Activated T-cell treated with anti-CD3 and anti-CD28 coated beads, Interleukin-2, amount 50 U/mL, for 1 hour (primary cell): Measurements from ENCODE around the gene ADAM12.
A peak's percentile ranks its signal among the peaks of the same experiment; 100 is the strongest.
"Not testable (repeated sequence)": the region's sequence is repeated elsewhere in the genome, so short reads cannot be mapped to it uniquely, and the experiment has no call there.

ENCODE experiments used
- DNase-seq: peaks from one replicate; pipeline ENCODE4 v3.0.0-alpha.2; 2020

ADAM12 gene

GRCh38 chr10:126066456-126066855 is 321.8 kb downstream of the ADAM12 start:
- no peak for DNase-seq

GRCh38 chr10:126065751-126066377 is 322.4 kb downstream of the ADAM12 start:
- no peak for DNase-seq

- DNase-seq: no peak
Observed at GRCh38 chr10:126064512-126064911, 323.8 kb downstream of the ADAM12 start.

GRCh38 chr10:126063353-126063791 is 324.9 kb downstream of the ADAM12 start:
- no peak for DNase-seq

- no peak for DNase-seq
Observed at GRCh38 chr10:126062131-126063032, 325.9 kb downstream of the ADAM12 start.

GRCh38 chr10:126061526-126061925 is 326.8 kb downstream of the ADAM12 start:
- no peak for DNase-seq

GRCh38 chr10:126060261-126060931 is 327.9 kb downstream of the ADAM12 start:
- no peak for DNase-seq

- DNase-seq: no peak
Observed at GRCh38 chr10:126059076-126059826, 329.0 kb downstream of the ADAM12 start.

- DNase-seq: no peak
Observed at GRCh38 chr10:126058507-126058906, 329.8 kb downstream of the ADAM12 start.

- no peak for DNase-seq
Observed at GRCh38 chr10:126058104-126058503, 330.2 kb downstream of the ADAM12 start.

GRCh38 chr10:126057494-126057893 is 330.8 kb downstream of the ADAM12 start:
- no peak for DNase-seq

- DNase-seq: no peak
Observed at GRCh38 chr10:126054191-126054590, 334.1 kb downstream of the ADAM12 start.

GRCh38 chr10:126052171-126052570 is 336.1 kb downstream of the ADAM12 start:
- no peak for DNase-seq

GRCh38 chr10:126049759-126050700 is 338.2 kb downstream of the ADAM12 start:
- DNase-seq: no peak

- not testable (repeated sequence) for DNase-seq
Observed at GRCh38 chr10:126047749-126048148, 340.5 kb downstream of the ADAM12 start.

GRCh38 chr10:126046831-126047230 is 341.4 kb downstream of the ADAM12 start:
- no peak for DNase-seq

GRCh38 chr10:126045861-126046260 is 342.4 kb downstream of the ADAM12 start:
- no peak for DNase-seq

- DNase-seq: no peak
Observed at GRCh38 chr10:126043389-126043788, 344.9 kb downstream of the ADAM12 start.

- no peak for DNase-seq
Observed at GRCh38 chr10:126042906-126043305, 345.4 kb downstream of the ADAM12 start.

GRCh38 chr10:126042354-126042753 is 345.9 kb downstream of the ADAM12 start:
- DNase-seq: no peak

- peak; percentile 37 for DNase-seq
Observed at GRCh38 chr10:126041804-126042231, 346.5 kb downstream of the ADAM12 start.

- no peak for DNase-seq
Observed at GRCh38 chr10:126041117-126041516, 347.2 kb downstream of the ADAM12 start.
